CD1c-positive myeloid dendritic cell (primary cell): ENCODE data around the gene DNAAF3.
"Not testable (repeated sequence)": the region's sequence is repeated elsewhere in the genome, so short reads cannot be mapped to it uniquely, and the experiment has no call there.

Experiments
- DNase-seq: peaks from one replicate; pipeline ENCODE4 v3.0.0-alpha.2; 2016; ENCODE audit errors: extremely low spot score

DNAAF3 gene

DNA sequence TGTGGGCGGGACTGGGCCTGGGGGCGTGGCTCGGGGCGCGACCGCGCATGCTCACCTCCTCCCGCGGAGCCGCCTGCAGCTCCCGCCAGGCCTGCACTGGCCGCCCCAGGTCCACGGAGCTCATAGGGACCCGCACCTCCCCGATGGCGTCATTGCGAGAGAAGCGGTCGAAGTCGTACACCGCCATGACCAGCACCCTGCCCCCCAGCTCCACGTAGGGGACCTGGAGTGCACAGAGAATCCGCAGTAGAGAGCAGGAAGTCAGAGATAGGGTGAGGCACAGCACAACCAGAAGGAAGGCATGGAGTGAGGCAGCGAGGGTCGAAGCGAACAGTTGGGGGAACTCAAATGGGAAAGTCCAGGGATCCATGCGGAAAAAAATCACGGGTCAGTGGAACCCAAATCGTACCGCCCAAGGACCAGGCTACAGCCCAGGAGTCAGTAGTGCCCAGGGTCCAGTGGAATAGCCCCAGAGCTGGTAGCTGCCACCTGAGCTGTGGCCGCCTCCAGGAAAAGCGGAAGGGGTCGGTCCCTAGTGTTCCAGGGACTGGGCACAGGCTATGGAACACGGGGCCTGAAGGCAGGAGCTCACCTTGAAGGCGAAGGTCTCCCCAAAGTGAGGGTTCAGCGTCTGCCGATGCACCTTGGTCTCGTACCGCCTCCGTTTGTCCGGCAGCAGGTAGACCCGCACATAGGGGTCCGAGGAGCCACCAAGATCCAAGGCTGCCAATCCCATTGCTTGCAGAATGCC is 8.9 kb upstream of the DNAAF3 start:
- DNase-seq, result no peak

DNA sequence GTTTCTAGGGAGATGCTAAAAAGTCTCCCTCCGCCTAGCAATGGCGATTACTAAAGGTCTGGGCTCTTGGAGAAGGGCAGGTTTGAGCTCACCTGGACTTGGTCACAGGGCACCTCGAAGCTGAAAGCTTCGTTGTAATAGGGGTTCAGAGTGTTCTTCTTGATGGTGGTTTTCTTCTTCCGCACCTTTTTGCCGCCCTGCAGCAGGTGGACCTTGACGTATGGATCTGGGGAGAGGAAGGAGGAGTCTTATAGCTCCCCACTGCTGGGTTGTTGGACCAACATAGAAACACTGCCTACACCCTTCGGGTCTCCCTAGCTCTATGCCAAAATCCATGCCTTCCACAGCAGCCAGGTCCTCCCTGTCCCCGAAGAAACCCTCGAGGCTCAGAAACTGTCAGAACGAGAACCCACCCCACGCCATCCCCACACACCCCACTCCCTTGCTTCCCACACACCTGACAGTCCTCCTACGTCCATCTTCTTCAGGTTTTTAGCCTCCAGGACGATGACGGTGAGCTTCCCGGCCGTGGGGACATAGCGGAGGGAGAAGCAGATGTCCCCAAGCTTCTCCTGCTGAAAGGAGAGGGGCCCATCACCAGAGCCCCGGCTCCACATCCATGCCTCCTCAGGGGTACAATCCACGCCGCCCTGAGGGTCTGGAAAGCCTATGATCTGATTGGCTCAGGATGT is 8.2 kb upstream of the DNAAF3 start:
- no peak for DNase-seq

DNA sequence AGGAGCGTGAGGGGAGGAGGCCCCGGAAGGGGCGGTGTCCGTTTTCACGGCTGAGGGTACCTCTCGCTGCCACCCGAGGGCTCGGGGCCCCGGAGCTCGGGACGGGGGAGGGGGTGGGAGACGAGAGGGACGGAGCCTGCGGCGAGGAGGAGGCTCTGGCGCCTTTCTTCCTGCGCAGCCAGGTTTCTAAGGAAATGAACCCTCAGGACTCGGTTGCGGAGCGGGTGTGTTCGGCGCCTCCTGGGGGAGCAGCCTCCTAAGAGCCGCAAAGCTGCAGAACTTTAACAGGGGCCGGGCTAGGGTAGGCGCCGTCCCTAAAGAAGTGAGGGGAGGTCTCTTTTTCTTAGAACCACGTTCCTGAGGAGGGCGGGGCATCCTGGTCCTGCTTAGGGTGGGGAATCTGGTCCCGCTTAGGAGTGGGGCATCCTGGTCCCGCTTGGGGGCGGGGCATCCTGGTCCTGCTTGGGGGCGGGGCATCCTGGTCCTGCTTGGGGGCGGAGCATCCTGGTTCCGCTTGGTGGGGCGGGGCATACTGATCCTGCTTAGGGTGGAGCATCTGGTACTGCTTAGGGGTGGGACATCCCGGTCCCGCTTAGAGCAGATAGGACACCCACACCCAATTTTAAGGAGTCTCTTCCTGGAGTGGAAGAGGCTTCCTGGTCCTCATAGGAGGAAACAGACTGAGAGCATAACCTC is 7.4 kb upstream of the DNAAF3 start:
- peak; percentile 20 for DNase-seq

DNA sequence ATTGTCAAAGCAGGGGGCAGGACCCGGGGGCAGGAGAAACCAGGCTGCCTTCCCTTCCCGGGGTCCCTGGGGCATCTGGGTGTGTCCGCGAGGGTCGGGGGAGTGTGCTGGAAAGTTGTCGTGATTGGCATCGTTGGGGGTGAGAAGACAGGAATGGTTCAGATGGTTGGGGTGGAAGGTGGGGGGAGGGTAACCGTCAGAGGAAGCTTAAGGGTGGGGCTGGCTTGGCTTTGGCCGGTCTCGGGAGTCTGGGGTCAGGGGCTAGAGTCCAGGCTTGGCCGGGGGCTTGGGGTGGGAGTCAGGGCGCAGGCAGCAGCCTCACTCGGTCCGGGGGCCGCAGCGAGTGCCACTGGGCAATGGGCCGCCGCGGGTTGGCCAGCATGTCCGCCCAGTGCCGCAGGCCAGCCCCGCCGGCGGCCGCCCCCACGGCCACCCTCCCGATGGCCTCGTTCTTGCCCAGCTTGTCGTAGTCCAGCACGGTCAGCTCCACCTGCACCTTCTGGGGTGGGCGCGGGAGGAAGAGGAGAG is 6.8 kb upstream of the DNAAF3 start:
- no peak for DNase-seq

DNA sequence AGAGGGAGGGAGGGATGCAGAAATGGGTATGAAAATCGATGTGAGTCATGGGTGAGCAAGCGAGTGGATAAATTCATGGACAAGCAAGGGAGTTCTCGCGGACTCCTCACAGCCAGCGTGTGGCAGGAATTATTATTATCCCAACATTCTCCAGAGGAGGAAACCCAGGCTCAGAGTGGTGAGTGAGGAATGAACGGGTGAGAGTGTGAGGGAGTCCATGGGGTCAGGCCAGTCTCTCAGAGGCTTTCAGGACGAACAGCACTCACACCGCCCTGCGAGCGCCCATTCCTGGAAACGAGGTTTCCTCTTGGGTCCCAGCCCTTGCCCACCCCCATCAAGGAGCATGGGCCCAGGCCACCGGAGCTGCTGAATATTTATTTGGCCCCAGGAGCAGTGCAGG is 6.3 kb upstream of the DNAAF3 start:
- no peak for DNase-seq

DNA sequence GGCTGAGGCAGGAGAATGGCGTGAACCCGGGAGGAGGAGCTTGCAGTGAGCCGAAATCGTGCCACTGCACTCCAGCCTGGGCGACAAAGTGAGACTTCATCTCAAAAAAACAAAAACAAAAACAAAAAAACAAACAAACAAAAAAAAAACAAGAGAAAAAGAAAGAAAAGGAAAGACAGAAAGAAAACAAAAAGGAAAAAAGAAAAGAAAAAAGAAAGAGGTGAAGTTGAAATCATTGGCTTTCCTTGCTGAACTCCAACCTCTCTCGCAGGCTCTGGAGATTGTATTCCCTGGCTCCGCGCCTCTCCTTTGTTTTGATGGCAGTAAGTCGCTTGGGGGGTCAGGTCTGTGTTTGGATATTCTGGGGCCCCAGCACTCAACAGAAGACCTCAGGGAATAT is 5.9 kb upstream of the DNAAF3 start:
- not testable (repeated sequence) for DNase-seq

DNA sequence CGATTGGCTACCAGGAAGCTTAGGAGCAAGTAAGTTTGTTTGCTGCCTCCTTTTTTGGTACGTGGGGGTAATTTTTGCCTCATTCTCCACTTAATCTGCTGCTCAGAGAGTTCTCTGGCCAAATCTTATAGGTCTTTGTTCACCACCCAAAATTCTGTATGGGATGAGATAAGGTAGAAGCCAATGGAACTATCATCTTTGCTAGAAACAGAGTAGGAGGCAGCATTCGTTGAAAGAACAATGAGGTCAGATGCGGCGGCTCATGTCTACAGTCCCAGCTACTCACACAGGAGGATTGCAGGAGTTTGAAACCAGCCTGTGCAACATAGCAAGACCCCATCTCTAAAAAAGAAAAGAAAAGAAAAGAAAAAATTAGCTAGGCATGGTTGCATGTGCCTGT is 5.0 kb upstream of the DNAAF3 start:
- no peak for DNase-seq

DNA sequence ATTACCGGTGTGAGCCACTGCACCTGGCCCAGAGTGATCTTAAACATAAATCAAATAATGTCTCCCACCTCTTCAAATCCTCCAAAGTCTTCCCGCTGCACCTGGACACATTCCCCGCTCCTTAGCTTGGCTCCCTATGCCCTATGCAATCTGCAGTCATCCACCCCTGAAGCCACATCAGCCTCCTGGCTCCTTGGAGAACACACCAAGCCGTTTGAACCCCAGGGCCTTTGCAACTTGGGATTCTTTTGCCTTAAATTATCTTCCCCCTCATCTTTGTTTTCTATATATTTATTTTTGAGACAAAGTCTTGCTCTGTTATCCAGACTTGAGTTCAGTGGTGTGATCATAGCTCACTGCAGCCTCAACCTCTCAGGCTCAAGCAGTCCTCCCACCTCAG is 2.7 kb upstream of the DNAAF3 start:
- no peak for DNase-seq

DNA sequence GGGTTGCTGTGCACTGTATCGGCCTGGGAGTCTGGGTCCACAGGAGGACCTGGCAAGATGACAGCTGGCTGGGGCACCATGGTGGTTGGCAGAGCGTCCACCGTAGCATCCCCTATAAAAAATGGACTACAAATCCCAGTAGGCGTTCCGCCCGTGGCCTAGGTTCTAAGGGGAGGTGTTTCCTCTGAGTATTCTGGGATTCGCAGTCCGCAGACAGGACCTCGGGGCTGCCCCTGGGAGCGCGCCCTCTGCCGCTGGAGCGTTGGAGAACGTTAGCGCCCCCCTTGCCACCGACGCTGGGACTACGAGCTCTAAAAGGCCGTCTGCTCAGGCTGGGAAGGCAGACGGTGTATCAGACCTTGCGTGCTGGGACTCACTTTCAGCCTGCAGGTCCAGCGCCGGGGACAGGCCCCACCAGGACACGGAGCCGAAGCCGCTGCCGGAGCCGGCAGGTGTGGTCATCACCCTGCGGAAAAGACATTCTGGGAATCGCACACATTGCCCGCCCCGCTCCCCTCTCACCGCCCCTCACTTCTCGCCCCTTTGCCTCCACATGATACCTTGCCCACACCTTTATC is 372 bp downstream of the DNAAF3 start:
- DNase-seq, result peak; percentile 52

DNA sequence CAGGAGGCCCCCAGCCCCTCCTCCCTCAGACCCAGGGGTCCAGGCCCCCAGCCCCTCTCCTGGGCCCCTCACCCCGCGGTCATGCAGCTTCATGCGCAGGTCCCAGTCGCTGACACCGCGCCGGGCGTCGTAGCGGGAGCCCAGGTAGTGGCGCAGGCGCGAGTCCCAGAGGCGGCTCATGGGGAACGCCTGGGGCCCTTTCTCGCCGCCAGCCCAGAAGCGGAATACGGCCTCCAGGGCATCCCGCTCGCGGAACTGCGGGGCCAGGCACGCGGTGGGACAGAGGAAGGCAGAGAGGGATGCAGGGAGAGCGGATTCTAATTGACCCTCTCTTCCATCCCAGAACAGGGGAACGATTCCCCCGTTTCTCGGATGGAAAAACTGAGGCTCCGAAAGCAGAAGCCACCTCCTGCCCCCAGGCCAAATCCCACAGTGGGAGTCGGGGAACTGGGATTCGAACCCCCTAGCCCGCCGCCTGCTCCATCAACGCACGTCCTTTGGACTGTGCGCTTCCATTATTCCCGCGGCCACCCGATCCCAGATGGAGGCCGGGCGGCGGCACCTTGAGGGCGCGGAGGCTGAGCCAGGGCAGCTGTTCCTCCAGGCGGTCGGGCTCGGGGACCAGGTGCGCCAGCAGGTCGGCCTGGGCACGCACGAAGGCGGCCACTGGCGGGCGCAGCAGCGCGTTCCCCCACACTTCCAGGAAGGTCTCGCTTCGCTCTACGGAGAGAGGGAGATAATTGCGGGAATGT is 4.7 kb downstream of the DNAAF3 start:
- no peak for DNase-seq

DNA sequence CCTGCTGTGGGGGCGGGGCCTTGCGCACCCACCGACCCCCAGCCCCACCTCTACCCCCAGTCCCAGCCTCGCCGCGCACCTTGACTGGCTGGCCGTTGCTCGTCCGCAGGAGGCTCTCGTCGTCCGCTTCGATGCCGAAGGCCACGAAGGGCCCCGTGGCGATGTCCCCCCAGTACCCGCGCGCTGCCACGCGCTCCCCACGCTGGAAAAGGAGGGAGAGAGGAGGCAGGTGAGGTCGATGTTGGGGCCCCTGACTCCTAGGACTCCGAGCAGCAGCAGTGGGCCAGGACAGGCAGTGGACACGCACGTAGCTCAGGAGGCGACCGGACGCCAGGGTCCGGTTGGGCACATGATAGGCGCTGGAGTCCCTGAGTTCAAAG is 5.4 kb downstream of the DNAAF3 start:
- DNase-seq, result no peak

DNA sequence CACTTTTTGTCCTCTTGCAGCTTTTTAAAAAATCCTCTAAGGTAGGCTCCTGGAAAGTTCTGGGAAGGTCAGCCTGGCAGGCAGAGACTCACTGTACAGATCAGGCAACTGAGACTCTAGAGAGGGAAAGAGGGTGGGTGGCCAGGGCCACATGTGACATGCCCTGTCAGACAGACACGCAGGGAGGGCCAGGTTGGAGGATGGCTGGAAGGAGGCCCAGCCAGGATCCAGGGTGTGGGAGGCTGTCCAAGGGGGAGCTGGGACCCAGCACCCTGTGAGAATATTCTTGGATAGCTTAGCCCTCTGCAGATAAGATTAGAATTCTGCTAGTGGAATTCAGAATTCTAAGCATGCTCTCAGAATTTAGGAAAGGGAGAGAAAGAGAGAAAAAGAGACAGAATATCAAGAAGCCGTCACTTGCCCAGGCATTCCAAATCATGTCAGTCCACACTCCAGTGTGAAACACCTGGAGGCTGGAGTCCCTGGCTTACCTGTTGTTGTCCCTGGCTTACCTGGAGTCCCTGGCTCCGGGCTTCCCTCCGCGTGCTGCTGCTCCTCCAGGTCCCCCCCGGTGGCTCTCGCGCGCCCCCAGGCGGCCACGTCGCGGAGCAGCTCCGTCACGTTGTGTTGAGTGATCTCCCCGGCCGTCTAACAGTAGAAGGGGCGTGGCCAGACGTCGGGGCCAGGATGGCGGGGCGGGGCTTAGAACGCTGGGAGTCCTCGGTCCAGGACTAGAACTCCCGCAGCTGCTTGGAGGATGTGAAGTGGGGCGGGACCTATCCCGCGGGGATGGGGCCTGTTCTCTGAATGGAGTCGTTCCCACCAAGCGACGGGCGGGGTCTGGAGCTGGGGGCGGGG is 6.1 kb downstream of the DNAAF3 start:
- peak; percentile 94 for DNase-seq

DNA sequence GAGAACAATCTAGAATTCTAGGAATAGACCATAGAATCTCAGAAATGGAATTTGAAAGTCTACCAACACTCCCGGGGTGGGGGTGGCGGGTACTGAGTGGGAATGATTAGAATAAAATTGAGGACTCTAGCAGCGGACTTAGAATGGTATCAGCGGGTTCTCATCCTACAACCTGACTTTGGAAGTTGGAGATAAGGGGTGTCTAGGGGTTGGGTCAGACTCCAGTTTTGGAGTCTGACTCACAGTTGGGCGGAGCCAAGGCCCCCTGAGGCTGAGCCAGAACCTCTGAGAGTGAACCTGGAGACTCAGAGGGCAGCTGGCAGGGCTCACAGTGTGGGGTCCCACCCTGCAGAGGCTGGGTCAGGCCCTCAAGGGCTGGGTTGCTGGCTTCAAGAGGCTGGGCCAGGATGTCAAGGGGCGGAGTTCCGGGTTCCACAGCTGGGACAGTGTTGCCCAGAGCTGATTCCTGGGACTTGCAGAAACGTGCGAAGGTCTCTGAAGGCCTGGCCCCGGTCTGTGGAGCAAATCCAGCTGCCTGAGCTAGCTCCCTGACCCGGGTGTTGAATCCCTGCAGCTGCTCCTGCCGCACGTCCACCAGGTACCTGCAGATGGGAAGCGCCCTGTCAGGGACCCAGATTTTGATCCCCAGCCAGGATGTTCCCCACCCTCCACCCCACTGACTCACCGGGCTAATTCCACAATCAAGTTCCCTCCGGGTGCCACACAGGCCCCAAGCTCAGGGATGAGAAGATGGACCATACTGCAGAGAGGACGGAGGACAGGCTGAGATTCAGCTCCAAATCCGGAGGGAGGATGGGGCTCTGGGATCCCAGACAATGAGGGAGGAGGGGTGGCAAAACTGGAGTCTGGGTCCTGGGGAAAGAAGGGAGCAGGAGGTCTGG is 7.3 kb downstream of the DNAAF3 start:
- no peak for DNase-seq

DNA sequence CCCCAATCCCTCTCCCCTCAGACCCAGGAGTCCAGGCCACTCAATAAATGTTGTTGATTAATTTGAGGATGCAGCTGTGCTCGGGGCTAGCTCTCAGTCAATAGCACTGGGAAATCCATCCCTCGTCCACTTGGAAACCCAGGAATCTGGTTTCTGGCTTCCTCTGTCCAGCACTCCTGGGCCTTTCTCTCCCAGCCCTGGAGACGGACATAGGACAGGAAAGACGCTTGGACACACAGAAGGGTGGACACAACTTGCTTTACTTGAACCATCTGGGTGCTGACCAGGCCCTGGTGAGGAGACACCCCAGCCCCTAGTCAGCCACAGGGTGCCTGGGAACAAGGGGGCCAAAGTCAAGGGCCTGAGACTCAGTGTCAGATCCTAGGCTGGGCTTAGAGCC is 8.0 kb downstream of the DNAAF3 start:
- DNase-seq, result no peak

DNA sequence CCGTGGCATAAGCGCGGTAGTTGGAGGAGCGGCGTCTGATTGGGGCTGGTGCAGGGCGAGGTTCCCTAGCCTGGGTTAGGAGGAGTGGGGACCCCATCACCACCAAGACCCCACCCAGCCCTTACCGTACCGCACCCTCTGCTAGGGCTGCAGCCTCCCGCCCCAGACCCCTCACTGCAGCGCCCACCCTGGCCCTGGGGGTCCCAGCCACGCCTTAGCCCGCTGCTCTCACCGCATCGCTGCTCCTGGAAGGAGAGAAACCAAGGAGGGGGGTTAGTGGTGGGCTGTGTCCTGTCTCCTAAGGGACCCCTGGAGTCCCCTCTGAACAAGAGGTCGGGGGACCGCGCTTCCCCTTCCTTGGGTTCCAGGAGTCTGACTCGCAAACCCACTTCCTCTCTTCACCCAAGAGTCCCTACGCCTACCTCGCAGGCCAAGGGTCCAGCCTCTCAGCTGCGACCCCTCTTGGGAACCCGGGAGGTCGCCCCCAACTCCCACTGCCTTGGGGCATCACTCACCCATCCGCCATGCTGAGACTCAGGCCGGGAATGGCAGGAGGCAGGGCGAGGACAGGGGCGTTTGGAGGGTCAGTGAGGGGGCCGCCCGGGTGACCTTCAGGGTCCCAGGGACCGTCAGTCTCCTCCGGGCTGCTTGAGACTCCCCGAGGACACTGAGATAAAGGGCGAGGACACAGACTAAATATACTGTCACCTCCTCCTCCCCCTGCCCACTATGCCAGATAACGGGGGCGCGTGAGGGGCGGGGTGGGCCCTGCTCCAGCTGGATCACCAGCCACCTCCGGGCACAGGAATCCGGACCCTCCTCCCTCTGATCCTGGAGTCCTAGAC is 9.1 kb downstream of the DNAAF3 start, which contains the start of gene TNNI3:
TSS of gene TNNI3 (minus strand) at position 669 of the 845 bp plus-strand sequence. CDS start at position 526, 143 bp downstream.
- no peak for DNase-seq

DNA sequence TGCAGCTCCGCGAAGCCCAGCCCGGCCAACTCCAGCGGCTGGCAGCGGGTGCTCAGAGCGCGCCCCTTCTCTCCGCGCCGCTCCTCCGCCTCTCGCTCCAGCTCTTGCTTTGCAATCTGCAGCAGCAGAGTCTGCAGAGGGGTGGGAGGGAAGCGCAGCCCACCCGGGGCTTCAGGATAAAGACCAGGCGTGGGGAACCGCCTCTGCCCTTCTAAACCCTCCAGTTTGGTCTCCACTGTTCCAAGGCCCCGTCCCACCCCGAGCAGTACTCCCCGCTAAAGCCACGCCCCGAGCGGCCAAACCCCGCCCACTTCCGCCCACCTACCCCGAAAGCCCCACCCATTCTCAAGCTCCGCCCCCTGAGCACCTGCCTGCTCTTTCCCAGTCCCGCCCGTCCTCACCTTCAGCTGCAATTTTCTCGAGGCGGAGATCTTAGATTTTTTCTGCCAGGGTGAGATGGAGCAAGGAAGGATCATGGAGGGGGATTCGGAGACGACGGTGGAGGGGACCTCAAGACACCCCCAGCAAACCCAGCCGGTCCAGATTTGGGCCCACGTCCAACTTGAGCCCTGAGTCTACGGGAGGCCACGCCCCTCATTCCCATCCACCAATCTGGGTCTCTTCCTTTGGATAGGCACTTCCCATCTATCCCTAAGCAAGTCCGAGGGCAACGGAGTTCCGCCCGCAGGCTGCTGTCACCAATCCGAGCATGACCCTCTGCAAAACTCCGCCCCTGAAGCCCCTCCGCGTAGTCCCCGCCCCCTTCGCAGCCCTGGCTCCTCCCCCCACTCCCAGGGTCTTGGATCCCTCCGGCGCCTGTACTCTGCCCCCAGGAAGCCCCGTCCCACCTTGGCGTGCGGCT is 10.0 kb downstream of the DNAAF3 start:
- no peak for DNase-seq

DNA sequence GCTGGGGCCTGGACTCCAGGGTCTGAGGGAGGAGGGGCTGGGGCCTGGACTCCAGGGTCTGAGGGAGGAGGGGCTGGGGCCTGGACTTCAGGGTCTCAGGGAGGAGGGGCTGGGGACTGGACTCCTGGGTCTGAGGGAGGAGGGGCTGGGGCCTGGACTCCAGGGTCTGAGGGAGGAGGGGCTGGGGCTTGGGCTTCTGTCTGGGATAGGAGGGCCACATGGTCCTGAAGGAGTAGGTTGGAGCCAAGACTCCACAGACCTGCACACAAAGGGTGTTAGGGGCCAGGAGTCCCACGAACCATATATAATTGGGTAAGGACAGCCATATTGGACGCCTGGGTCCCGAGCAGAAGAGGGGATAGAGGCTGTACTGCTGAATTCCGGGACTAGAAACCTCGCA is 10.6 kb downstream of the DNAAF3 start:
- not testable (repeated sequence) for DNase-seq
